Measurements from ENCODE around the gene PLD5.
A peak's percentile ranks its signal among the peaks of the same experiment; 100 is the strongest.
"Not testable (repeated sequence)": the region's sequence is repeated elsewhere in the genome, so short reads cannot be mapped to it uniquely, and the experiment has no call there.

PLD5 gene

DNA sequence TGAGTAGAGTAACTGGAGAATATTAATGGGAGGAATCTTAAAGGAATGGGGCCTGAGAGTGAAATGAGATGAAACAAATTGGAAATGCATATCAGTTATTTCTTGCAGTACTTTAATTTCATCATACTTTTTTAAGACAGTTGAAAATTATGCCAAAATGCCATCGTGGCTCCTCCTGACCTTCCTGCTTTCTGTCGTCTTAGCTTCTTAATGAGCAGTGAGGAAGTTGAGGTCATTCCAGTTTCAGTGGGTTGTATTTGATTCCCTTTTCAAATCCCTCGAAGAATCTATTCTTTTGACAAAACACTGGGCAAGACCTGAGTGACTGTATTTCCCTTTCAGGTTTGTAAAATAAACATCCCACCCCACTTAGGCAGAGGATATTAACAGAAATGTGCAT lies 390.7 kb downstream of the PLD5 start:
- no peak for DNase-seq

DNA sequence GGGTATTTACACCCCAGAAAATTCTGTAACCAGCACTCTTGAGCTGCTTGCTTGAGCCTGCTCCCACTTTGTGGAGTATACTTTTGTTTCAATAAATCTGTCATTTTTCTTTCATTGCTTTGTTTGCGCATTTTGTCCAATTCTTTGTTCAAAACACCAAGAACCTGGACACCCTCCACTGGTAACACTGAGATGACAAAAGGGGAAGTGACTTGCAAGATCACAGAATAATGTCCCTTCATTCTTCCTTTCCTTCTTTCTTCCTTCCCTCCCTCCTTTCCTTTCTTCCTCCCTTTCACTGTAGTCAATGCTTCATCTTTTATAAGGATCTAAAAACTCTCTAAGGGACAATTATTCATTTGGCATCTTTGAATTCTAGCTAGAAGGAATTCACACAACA lies 391.1 kb downstream of the PLD5 start:
- DNase-seq: no peak

DNA sequence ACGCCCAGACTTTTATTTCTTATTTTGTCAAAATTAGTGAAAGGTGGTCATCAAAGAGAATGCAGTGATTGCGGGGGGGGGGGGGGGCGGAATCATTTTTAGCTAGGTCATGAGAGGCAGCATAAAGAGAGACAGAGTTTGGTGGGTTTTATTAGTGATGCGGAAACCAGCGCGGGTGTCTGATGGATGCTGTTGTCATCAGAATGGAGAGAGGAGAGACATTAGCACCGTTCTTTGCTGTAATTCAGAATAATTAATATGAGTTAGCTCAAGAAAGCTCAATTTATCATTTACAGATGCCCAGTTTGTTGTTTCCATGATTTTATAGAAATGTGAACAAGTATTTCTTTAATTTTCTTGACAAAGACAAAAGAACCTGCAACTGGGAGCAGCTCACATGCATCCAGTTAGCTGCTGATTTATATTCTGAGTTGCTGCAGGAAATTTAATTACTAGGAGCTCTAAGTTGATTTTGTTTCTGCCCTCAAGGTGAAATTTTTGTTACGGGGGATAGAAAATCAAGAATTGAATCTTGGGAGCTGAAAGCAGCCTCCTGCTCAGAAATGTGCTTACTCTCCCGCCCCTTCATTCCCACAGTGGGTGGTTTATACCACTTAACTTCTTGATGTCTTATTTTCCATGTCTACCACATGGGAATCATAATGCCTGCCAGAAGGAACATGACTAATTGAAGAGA lies 392.2 kb downstream of the PLD5 start:
- DNase-seq: no peak

DNA sequence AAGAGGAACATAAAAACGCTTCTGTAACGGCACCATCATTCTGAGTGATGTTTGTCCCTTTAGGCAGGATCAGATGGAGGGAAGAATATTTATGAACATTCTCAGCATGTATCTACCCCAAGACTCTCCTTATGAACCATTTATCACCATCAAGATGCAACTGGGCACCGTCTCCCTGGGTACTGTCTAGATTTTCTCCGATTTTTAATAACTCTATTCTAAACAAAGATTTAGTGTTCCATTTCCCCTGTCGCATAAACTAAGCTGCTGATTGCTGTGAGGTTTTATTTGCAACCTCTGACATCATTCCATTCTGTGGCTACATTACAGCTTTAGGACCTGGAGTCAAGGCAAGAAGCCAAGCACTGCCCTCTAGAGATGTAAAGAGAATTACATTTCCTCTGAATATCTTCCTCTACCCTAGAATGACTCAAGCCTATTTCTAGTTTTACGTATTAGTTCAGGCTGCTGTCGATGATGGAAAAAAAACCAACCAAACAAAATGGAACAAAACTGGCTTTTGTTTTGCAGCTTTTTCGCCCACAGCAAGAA lies 395.5 kb downstream of the PLD5 start:
- peak in 1 of 2 experiments; percentile 3 for DNase-seq

DNA sequence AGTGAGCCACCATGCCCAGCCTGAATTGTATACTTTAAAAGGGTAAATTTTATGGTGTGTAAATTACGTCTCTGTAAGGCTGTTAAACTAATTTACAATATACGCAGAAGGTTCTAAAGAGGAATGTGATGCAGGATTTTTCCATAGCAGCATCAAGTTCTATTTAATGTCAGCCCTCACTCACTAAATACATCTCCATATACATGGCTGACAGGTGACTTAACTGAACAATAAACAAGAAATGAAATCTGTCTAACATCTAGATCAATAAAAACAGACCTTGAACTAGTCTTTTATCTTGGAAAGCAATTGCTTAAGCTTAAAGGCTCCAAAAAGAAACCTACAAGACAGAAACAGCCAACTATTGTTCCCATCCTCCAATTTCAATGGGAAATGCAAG lies 404.1 kb downstream of the PLD5 start:
- no peak for DNase-seq

DNA sequence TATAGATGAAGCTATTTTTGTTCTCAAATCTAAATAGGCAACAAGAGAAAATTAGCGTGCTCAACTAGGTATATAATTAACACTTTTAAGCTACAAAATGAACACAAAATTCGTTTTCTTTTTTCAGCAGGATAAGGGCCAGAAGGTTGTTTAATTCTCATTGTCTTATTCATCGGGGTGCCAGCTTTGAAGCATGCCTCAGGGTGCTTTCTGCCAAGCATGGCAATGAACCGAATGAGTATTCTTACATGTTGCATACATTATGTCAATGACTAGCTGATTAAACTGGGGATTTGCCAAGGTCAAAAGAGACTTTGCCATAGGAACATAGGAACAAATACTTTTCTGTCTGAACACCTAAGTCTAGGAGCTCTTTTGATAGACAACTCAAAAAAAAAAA lies 423.6 kb downstream of the PLD5 start:
- DNase-seq: no peak

DNA sequence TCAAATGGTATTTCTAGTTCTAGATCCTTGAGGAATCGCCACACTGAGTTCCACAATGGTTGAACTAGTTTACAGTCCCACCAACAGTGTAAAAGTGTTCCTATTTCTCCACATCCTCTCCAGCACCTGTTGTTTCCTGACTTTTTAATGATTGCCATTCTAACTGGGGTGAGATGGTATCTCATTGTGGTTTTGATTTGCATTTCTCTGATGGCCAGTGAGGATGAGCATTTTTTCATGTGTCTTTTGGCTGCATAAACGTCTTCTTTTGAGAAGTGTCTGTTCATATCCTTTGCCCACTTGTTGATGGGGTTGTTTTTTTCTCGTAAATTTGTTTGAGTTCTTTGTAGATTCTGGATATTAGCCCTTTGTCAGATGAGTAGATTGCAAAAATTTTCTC lies 427.2 kb downstream of the PLD5 start:
- not testable (repeated sequence) for DNase-seq

DNA sequence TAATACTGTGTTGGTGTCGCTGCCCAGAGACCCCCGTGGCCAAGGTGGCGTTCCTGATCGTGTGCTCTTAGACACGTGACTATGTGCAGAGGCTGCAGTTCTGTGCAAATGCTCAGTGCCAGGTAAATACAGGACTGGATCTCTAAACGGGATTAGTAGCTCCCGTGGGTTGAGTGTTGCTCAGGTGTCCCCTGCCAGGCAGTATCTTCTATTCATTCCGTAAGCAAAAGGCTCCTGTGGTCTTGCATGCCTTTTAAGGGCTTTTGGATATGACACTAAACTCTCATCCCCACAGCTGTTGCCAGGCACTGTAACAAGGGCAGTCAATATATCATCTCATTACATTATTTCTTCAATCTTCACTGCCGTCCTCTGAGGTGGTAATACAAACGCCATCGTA lies 431.4 kb downstream of the PLD5 start:
- DNase-seq: no peak

DNA sequence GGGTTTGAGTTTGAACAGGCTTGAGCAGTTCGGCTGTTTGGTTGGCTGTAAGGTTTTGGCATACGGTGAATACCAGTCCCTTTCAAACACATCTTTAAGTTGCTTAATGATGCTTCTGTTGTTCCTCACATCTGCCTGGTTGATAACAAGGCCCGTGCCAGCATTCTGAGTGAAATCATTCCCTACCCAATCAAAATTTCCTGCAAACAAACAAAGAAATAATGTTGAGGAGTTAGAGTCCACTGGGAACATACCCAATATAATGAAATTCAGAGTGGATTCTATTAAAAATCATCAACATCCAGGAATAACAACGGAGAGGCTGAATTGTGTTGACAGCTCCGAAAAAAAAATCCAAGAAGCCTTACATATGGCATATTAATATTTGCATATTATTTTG lies 434.6 kb downstream of the PLD5 start:
- no peak for DNase-seq

DNA sequence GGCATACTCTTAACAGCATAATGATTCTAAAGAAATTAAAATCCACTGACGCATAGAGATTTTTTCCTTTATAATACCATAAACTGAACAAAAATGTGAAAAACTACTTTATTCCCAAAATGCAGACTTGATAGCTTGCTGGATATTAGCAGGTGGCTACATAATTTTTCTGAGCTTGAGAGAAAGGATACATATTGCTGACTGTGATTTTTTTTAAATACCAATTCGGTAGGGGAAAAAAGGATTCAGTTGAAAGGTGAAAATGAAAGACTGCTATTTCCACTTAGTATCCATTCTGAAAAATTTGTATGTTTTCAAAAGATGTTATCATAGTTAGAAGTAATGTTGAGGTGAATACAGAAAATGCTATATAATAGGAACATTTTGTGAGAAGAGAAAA lies 435.6 kb downstream of the PLD5 start:
- no peak for DNase-seq

DNA sequence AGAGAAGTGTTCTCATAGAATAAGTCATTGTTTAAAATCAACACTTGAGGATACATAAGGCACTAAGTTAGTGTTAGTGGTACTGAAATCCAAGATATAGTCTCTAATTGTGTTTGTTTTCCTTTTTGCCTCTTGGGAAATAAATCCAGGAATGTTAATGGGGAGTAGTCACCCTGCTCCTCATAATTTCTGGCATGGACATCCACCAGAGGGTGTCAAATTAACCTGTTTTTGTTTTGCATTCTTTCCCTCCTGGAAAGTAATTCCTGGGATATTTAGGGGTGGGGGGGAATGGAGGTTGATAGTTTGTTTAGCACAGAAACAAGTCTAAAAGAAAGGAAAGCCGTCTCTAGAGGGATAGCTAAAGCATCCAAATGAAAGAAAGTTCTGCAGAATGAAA lies 437.8 kb downstream of the PLD5 start:
- no peak for DNase-seq

DNA sequence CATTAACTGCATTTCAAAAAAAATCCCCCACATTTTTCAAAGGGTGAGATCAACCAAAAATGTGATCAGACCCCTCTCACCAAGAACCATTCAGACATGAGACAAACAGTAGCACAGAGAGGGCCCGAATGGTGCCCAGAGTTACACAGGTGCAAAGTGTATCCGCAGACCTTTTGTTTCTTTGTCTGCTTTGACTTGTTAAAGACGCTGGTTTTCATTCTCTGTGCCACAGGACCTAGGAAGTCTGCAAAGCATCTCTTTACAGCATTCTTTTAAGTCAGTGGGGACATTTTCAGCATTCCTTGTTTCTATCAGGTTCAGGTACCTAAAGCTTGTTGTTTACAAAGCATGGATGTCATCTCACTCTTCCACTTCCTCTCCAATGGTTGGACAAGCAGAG lies 438.4 kb downstream of the PLD5 start:
- DNase-seq: no peak

DNA sequence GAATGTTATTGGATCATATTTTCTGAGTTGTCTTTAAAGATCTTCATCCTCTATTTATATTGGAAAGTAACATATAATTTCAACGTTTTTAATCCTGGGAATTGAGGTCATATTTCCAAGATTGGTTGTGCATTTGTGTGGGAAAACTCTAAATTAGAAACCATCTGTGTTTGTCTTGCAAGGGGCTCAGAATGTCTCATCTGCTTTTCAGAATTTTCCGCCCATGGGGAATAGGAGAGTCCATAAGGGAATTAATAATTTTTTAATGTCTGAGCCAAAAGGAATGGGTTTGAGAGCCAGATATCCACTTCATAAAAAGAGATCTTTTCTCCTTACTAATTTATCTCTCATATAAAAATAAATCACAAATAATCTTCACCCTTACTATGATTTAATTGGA lies 440.8 kb downstream of the PLD5 start:
- no peak for DNase-seq

DNA sequence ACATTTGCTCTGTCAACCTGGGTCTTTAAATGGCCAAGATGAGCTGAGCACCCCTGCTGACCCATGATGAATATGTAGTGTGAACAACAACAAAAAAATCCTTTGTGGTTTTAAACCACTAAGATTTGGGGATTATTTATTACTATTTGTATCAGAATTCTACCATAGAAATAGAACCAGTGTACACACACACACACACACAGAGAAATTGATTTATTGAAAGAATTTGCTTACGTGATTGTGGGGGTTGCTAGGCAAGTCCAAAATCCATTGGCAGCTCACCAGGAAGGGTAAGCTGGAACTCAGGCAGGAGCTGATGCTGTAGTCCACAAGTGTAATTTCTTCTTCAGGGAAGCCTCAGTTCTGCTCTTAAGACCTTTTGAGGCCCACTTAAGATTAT lies 443.1 kb downstream of the PLD5 start:
- no peak for DNase-seq

DNA sequence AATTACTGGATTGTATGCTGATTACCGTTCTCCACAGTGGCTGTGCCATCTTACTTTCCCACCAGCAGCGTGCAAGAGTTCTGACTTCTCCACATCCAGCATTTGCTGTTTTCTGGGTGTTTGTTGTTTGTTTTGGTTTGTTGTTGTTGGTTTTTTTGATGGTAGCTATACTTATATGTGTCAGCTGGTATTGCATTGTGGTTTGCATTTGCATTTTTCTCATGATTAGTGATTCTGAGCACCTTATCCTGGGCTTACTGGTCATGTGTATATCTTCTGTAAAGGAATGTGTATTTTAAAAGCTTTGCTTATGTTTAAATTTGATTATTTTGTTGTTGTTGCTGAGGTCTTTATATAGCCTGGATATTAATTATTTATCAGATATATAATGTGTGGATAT lies 458.7 kb downstream of the PLD5 start:
- DNase-seq: no peak

DNA sequence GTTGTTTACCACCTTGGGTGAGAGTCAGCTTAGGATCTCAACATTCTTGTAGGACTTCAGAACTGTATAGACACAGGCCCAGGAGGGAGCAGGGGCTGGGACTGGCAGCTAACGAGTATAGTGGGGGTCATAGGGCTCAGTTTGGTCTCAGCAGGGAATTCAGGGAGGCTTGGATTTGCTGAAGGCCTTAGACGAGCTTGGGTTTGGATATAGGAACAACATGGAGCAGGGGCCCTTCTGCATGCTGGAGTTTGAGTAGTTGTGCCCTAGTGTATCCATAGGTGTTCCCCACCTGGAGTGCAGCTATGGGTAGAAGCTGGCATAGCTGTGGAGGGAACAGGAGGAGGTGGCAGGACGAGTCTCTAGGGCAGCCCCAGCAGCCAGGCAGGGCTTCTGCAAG lies 462.2 kb downstream of the PLD5 start:
- no peak for DNase-seq

DNA sequence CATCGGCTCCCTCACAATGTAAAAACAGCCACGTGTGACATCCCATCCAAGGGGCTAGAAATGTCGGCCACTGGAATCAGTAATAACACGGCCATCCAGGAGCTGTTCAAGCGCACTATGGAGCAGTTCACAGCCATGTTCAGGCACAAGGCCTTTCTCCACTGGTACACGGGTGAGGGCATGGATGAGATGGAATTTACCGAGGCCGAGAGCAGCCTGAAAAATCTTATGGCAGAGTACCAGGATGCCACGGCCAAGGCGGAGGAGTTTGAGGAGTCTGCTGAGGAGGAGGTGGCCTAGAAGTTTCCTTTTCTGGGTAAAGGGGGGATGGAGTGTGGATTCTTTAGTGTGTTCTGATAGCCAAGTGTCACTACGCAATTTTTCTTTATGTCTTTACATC lies 464.5 kb downstream of the PLD5 start:
- DNase-seq: no peak

DNA sequence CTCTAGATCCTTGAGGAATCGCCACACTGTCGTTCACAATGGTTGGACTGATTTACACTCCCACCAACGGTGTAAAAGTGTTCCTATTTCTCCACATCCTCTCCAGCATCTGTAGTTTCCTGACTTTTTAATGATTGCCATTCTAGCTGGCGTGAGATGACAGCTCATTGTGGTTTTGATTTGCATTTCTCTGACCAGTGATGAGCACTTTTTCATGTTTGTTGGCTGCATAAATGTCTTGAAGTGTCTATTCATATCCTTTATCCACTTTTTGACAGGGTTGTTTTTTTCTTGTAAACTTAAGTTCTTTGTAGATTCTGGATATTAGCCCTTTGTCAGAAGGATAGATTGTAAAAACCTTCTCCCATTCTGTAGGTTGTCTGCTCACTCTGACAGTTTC lies 465.9 kb downstream of the PLD5 start:
- DNase-seq: not testable (repeated sequence)

DNA sequence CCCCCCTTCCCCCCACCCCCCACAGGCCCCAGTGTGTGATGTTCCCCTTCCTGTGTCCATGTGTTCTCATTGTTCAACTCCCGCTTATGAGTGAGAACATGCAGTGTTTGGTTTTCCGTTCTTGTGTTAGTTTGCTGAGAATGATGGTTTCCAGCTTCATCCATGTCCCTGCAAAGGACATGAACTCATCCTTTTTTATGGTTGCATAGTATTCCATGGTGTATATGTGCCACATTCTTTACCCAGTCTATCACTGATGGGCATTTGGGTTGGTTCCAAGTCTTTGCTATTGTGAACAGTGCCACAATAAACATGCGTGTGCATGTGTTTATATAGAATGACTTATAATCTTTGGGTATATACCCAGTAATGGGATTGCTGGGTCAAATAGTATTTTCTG lies 466.3 kb downstream of the PLD5 start:
- DNase-seq: not testable (repeated sequence)

DNA sequence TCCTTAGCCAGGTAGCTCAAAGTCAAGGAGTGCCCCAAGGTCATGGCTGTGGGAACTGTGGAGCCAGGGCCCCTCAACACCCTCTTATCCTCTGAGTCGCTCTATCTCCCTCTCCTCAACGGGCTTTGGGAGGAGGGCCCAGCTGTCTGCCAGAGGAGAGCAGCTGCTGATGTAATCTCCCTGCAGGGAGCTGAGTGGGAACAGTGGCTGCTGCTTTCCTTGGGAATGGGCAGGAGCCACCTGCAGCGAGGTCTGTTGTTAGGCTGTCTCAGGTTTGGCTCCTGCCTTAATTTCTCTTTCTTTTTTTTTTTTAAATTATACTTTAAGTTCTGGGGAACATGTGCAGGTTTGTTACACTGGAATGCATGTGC lies 466.8 kb downstream of the PLD5 start:
- no peak for DNase-seq

DNA sequence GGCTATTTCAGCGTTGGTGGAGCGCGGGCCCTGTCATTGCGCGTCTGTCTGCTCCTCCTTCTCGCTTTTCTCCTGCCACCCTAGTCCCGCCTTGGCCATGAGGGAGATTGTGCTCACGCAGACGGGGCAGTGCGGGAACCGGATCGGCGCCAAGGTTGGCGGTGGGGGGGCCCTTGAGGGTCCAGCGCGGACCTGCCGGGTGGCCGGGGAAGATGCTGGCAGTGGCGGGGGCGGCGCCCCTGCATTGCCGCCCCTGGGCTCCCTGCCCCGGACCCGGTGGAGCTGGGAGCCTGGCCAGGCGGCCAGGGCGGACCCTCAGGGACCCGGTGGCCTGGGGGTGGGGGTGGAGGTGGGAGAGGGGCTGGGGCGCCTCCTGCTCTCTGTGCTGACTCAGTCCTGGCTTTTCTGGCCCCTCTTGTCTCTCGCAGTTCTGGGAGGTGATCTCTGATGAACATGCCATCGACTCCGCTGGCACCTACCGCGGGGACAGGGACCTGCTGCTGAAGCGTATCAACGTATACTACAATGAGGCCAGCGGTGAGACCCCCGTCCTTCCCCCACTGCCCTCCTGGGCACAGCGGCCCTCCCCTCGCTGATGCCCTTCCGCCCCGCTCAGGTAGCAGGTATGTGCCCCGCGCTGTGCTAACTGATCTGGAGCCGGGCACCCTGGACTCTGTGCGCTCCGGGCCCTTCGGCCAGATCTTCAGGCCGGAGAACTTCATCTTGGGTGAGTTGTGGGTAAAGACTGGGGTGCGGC lies 467.3 kb downstream of the PLD5 start:
- no peak for DNase-seq

DNA sequence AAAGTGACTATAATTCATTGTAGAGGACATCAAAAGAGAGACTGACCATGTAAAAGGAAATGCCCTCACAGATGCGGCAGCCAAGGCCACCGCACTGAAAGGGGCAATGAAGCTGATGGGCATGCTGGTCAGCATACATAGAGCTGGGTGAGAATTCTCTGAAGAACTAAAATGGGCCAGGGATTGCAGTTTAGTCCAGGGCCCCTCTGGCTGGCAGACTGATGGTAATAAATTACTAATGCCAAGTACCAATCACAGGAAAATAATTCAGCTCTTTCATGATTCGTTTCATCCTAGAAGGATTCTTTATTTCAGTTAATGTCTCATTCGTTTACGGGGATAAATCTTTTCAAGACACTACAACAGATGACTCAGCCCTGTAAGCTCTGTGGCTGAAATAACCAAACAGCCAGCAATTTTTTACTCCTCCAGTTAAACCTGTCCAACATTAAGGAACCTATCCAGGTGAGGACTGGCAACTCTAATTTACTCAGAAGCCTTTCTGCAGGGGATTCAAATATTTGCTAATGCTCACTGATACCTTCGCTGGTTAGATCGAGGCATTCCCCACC lies 468.7 kb downstream of the PLD5 start:
- DNase-seq: no peak

DNA sequence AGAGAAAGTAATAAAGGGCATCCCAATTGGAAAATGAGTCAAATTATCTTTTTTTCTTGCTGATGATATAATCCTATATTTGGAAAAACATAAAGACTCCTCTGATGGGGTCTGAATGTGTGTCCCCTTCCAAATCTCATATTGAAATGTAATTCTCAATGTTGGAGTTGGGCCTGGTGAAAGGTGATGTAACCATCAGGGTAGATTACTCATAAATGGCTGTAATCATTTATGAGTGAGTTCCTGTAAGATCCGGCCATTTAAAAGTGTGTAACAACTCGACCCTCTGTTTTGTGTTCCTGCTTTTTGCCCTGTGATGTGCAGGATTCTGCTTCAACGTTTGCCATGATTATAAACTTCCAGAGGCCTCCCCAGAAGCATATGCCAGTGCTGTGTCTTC lies 481.3 kb downstream of the PLD5 start:
- DNase-seq: no peak

DNA sequence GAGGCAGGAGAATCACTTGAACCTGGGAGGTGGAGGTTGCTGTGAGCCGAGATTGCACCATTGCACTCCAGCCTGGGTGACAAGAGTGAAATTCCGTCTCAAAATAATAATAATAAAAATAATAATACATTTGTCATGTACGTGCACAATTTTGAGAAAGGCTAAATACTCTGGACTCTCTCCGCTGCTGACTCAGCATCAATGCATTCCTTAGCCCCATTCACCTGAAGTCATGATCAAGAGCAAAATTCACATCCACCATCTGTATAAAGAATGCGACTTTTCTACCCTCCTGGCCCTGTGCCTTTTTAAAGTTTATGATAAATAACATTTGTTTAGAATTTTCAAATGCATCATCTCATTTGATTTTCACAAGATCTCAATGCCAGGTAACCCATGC lies 490.1 kb downstream of the PLD5 start:
- no peak for DNase-seq
